Lung (tissue), 12 donors: ENCODE measurements around the gene GMEB2. TPM values are rescaled to one million over a fixed set of nuclear protein-coding genes. Genes with fewer than 3 reads are reported as not detected.
A peak's percentile ranks its signal among the peaks of the same experiment; 100 is the strongest.

ENCODE experiments used
- ATAC-seq: fragments of 200-7000 bp; cut with Tn5 transposase; one replicate; pipeline ENCODE4 v1.9.1; 2020; ENCODE audit warnings: moderate number of reproducible peaks; ENCODE audit not compliant: insufficient read depth, low FRiP score
- DNase-seq, 3 donors: peaks; one replicate each; pipeline ENCODE4 v3.0.0-alpha.2; 2013 to 2017
- H3K27ac ChIP-seq, 2 donors: one replicate each; pipeline ENCODE4 v1.5.1; 2013; ENCODE audit warnings: mild to moderate bottlenecking in 2 of 2, moderate library complexity in 2 of 2, control low read depth in 1 of 2, inconsistent platforms in 1 of 2, low read depth in 1 of 2, low read length in 1 of 2
- H3K27me3 ChIP-seq, 3 donors: one replicate each; pipeline ENCODE4 v1.5.1; 2013; ENCODE audit warnings: low read length in 2 of 3; ENCODE audit not compliant: control insufficient read depth in 3 of 3, insufficient read depth in 3 of 3
- H3K36me3 ChIP-seq, 4 donors: one replicate each; pipeline ENCODE4 v1.5.1; 2013; ENCODE audit warnings: low read length in 4 of 4, mild to moderate bottlenecking in 1 of 4, moderate library complexity in 1 of 4; ENCODE audit not compliant: control insufficient read depth in 4 of 4, insufficient read depth in 4 of 4
- H3K4me1 ChIP-seq, 5 donors: one replicate each; pipeline ENCODE4 v1.5.1; 2013; ENCODE audit warnings: low read length in 5 of 5, mild to moderate bottlenecking in 2 of 5, moderate library complexity in 1 of 5; ENCODE audit not compliant: control insufficient read depth in 5 of 5, insufficient read depth in 5 of 5
- H3K4me3 ChIP-seq: one replicate; pipeline ENCODE4 v1.5.1; 2013; ENCODE audit warnings: mild to moderate bottlenecking, control low read depth, moderate library complexity
- H3K9ac ChIP-seq, 2 donors: one replicate each; pipeline ENCODE4 v1.5.1; 2013; ENCODE audit warnings: low read length in 2 of 2, control low read depth in 1 of 2; ENCODE audit not compliant: insufficient read depth in 1 of 2
- H3K9me3 ChIP-seq, 4 donors: one replicate each; pipeline ENCODE4 v1.5.1; 2013; ENCODE audit warnings: low read length in 3 of 4, mild to moderate bottlenecking in 1 of 4, moderate library complexity in 1 of 4; ENCODE audit not compliant: control insufficient read depth in 4 of 4, insufficient read depth in 3 of 4
- CTCF ChIP-seq: IDR thresholded peaks from 2 replicates; pipeline ENCODE4 v1.5.1; 2012; ENCODE audit warnings: mild to moderate bottlenecking; ENCODE audit errors: control extremely low read depth, extremely low read depth
- WGBS, 2 donors: extraction: QIAGEN DNeasy Blood & Tissue Kit; methylation state at CpG; one replicate each; pipeline ENCODE4 v1.1.7; 2013; 5-methylcytosine and 5-hydroxymethylcytosine counted together
- polyA plus RNA-seq, 2 donors: library from polyadenylated mRNA; stranded (reverse); fragments of 200-250 nt; gene quantifications; one replicate each; pipeline ENCODE4 v1.2.1, GENCODE V29; 2013
- total RNA-seq, 2 donors: library from RNA; depleted of rRNA in 1 of 2; stranded (reverse); fragments of >200 nt in 1 of 2; gene quantifications; one replicate each; pipeline ENCODE4 v1.2.1, GENCODE V29; 2014 to 2021
- donor health status: control.
- donor health status: control.
- donor health status: Bipolar disorder and iron deficiency.
- donor health status: healthy.
- donor health status: DM: yes; HTN: yes; CAD: no.

Gene GMEB2
- total and polyA plus RNA-seq, 4 donors, result 7.6 to 12.9 (median 10.3) TPM

GRCh38 chr20:63567386-63568169 is 59.3 kb downstream of the GMEB2 start:
- peaks cover 0 to 5% (median 0%) of the 10 kb centered on the region in 5 donors for H3K4me1 ChIP-seq
- H3K36me3 ChIP-seq, result peaks cover 0 to 60% (median under 1%) of the 10 kb centered on the region in 4 donors
- TF ChIP-seq CTCF, result no peak
- H3K9ac ChIP-seq, result no peak overlapping the region
- no peak for DNase-seq
- peaks cover 0 to 8% (median 0%) of the 10 kb centered on the region in 4 donors for H3K9me3 ChIP-seq
- no peaks in the 10 kb centered on the region for H3K27me3 ChIP-seq
- WGBS, 2 donors, result 47 to 70% methylated on average over 37 of the region's 37 CpGs
- H3K27ac ChIP-seq, result peak overlapping the region in 1 of 2 donors; percentile 46
- peak; percentile 48 for ATAC-seq
- no peak overlapping the region for H3K4me3 ChIP-seq

- TF ChIP-seq CTCF, result no peak
- H3K27ac ChIP-seq, result peak overlapping the region in 1 of 2 donors; percentile 28
- 77 to 82% methylated on average over 22 of the region's 22 CpGs for WGBS, 2 donors
- peaks cover 0 to 3% (median 0%) of the 10 kb centered on the region in 5 donors for H3K4me1 ChIP-seq
- H3K9ac ChIP-seq, result no peak overlapping the region
- peaks cover 0 to 8% (median 0%) of the 10 kb centered on the region in 4 donors for H3K9me3 ChIP-seq
- H3K4me3 ChIP-seq, result no peak overlapping the region
- DNase-seq, result no peak
- no peak for ATAC-seq
- peaks cover 0 to 62% (median 3%) of the 10 kb centered on the region in 4 donors for H3K36me3 ChIP-seq
- H3K27me3 ChIP-seq, result no peaks in the 10 kb centered on the region
These were observed 59.8 kb downstream of the GMEB2 start for GRCh38 chr20:63567136-63567385.

- Histone ChIP-seq H3K4me1 (no peaks in the 10 kb centered on the region), H3K36me3 (peaks cover 0 to 64% (median 3%) of the 10 kb centered on the region in 4 donors), H3K4me3 (no peak overlapping the region), H3K27ac (no peak overlapping the region), H3K27me3 (no peaks in the 10 kb centered on the region), H3K9me3 (peaks cover 0 to 8% (median 0%) of the 10 kb centered on the region in 4 donors), H3K9ac (no peak overlapping the region)
- no peak for ATAC-seq
- no peak for DNase-seq
- 89 to 92% methylated on average over 42 to 46 of the region's 46 CpGs for WGBS, 2 donors
- TF ChIP-seq CTCF, result no peak
These were observed 60.3 kb downstream of the GMEB2 start for GRCh38 chr20:63566395-63567135.
